Activated CD8-positive, alpha-beta memory T cell treated with anti-CD3 and anti-CD28 coated beads, Interleukin-2, amount 50 U/mL, for 24 hours (primary cell): Measurements from ENCODE around the gene RIPOR2.
"Not testable (repeated sequence)": the region's sequence is repeated elsewhere in the genome, so short reads cannot be mapped to it uniquely, and the experiment has no call there.

Experiments used
- DNase-seq: peaks from one replicate; pipeline ENCODE4 v3.0.0-alpha.2; 2020; ENCODE audit errors: extremely low read depth

RIPOR2 gene

GRCh38 chr6:24926647-24927046 lies 9.1 kb downstream of the RIPOR2 start:
- not testable (repeated sequence) for DNase-seq

DNA sequence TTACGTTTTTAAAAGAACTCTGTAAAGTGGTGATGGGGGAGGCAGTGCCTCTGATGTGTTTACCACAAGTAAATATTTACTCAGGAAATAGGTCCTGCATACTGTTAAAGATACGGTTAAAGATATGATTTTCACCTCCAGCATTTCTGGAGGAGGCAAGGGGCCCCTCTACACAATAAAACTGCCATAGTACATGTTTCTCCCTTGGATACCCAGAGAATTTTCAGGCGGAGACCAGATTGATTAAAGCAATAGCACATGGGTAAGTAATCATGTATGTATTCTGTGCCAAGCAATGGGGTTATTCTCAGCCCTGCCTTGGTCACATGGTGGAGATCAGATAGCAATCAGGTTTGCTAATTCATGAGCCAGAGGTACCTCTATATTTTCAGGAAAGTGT lies 9.6 kb downstream of the RIPOR2 start:
- no peak for DNase-seq

GRCh38 chr6:24925661-24926060 lies 10.1 kb downstream of the RIPOR2 start:
- no peak for DNase-seq

DNA sequence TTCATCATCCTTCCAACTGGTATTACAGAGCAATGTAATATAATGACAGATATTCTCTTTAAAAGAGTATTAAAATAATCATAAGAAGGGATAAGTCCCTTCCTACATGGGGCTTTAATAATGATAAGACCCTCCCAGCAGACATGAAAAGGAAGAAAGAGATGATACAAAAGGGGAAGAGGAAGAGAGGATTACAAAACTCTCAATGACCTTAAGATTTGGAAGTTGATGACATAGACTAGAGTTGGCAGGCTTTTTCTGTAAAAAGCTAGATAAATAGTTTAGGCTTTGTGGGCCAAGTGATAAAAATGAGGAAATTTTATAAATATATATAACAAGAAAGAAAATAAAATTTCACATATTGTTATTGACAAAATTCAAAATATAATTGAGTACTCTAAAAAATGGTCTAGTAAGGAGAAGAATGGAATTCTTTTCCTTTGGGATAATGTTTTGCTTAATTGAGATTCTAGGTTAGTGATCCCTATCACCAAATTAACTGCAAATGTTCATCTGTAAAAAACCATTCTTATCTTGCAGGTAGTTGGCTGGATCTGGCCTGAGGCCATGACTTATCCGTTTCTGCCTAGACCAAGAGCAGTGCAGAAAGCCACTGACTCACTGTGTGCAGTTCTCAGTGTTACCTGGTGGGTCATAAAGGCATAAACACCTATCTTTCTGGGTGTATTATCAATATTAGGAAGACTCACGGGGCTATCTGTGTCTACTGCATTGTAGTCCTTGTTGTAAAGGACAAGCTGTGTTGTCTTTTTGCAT lies 11.0 kb downstream of the RIPOR2 start:
- no peak for DNase-seq

DNA sequence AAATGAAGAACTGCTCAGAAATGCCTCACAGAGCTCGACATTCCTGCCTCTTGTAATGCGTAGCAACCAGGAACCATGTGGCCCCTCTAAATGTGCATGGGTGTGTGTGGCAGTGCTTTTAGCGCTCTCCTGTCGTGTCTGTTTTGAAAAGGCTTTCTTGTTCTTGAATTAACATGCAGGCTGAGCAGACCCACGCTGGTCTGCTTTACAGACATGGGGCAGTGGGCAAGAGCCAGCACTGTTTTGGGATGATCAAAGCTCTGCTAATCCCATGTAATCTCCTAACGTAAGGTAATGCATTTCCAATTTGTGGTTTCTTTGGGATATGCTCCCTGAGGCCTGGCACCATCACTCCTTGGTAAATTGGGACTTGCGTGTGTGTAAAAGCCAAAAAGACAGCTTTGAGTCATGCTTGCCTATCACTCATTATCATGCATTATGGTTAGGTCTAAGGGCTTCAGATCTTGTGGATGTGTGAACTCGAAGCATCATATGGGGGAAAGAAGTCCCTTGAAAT lies 11.8 kb downstream of the RIPOR2 start:
- no peak for DNase-seq

GRCh38 chr6:24922814-24923213 lies 12.9 kb downstream of the RIPOR2 start:
- DNase-seq, result no peak

- DNase-seq, result no peak
Observed at GRCh38 chr6:24922170-24922569, 13.6 kb downstream of the RIPOR2 start.

DNA sequence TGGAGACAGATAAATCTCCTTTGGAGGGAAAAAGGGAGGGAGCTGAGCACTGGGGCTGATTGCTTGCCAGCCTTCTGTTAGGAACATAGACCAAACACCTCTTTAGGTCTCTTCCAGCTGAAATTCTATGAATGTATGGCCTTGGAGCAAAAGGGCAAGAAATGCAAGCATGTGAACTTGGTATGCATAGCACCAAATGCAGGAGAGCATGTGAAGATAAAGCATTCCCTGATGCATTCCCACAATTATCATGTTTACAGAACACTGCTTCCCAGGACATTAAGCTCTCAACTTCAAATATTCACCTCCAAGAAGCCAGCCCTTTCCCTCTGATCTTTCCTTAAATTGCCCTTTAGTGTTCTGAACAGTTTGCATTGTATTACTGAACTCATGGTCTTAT lies 15.6 kb downstream of the RIPOR2 start:
- no peak for DNase-seq

GRCh38 chr6:24919056-24919892 lies 16.5 kb downstream of the RIPOR2 start:
- no peak for DNase-seq

GRCh38 chr6:24918641-24919055 lies 17.1 kb downstream of the RIPOR2 start:
- no peak for DNase-seq

- no peak for DNase-seq
Observed at GRCh38 chr6:24916496-24916895, 19.3 kb downstream of the RIPOR2 start.

DNA sequence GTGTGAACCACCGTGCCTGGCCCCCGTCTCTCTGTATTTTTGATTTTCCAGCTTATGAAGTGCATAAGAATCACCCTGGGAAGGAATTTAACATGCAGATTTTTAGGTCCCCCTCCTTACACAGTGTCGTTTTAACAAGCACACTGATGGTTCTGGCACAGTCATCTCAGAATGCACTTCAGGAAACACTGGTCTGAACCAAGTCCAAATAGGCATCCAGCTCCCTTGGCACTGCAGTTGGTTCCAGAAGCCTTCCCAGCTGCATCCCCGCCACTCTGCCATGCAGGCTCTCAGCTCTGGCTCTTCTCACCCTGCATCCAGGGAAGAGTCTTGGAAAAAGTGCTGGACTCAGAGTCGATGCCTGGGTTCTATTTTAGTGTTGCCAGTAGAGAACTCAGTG lies 20.1 kb downstream of the RIPOR2 start:
- DNase-seq, result no peak

DNA sequence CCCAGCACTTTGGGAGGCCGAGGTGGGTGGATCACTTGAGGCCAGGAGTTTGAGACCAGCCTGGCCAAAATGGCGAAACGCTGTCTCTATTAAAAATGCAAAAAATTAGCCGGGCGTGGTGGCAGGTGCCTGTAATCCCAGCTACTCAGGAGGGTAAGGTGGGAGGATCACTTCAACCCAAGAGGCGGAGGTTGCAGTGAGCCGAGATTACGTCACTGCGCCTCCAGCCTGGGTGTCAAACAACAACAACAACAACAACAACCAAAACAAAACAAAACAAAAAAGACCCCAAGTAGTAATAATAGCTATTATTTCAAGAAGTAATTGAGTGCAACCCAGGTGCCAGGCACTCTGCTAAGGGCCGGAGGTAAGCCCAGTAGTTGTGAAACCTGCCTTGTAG lies 21.7 kb downstream of the RIPOR2 start:
- not testable (repeated sequence) for DNase-seq

DNA sequence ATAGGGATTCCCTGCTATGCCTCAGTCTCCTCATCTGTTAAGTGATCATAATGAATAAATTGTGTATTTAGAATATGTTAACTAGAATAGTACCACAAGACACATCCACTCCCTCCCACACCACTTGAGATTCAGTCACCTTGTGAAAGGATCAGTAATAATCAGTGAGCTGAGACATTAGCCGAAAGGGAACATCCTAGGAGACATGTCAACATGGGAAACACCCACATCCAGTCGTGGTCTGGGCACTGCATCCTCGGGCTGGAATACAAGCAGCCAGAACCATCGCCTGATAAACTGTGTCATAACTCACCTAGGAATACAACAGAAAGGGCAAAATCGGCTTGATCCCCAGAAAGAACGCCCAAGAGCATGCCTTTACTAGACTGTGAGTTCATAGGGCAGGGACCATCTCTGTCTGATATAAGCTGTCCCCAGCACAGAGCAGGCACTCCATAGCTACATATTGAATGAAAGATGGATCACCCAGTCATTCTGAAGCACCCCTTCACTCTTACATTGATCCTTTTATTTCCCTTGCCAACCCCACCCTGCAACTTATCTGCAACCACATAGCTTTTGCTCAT lies 23.9 kb downstream of the RIPOR2 start:
- DNase-seq, result no peak

DNA sequence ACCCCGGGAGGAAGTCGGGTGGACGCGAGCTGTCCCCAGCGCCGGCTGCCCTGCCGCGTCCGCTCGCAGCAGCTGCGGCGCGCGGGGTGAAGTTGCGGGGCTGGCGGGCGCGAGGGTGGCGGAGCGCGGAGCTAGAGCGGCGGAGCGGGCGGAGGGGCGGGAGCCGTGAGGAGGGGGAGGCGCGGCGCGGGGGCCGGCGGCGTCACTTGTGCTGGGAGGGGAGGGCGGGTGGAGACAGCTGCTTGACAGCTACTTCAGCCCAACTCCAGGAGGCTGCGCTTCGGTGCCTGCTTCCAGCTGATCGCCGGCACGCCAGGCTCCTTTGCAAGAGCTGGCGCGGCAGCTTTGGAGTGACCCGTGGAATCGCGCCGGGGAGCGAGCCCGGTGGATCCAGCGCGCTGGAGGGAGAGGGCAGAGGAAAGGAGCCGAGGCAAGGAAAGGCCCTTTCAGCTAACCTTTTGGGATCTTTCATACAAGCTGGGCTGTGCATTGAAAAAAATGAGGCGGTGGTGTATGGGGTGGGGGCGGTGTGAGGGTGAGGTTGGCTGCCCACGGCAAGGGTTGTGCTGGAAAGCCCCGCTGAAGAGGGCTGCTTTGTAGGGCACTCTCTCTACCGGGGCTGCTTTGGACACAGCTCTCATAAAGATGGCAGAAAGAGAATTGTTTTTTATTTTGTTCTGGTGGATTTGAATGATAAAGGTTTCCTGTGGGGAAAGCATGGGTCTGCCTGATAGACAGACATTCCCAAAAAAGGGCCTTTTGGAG lies 24.6 kb downstream of the RIPOR2 start:
- no peak for DNase-seq

DNA sequence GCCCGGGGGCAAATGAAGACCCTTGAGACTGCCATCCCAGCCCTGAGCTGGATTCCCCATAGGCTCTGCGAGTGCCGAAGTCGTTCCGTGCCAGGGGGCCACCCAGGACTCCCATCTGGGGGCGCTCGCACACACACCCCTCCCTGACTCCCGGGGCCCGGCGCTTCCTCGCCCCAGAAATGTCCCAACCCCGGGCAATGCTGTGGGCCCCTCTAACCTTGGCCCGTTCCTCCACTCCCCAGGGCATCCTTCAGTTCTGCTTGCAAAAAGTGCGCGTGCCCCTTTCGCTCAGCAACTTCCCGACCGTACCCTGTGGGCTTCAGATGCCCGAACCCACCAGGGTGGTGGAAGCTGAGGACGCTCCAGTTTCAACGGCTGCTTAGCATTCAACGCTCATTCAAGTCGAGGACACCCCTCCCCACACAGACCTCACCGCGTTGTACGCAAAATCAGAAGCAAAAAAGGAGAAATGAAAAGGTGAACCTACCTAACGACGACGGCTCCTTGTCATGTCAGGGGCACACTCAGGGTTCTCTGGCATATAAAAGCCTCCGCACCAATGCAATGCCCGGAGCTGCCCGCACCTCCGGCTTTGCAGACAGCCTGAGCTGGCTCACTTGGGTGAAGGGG lies 25.3 kb downstream of the RIPOR2 start:
- no peak for DNase-seq

GRCh38 chr6:24909241-24910216 lies 26.2 kb downstream of the RIPOR2 start:
- DNase-seq, result no peak

GRCh38 chr6:24908650-24909035 lies 27.1 kb downstream of the RIPOR2 start:
- DNase-seq, result no peak

DNA sequence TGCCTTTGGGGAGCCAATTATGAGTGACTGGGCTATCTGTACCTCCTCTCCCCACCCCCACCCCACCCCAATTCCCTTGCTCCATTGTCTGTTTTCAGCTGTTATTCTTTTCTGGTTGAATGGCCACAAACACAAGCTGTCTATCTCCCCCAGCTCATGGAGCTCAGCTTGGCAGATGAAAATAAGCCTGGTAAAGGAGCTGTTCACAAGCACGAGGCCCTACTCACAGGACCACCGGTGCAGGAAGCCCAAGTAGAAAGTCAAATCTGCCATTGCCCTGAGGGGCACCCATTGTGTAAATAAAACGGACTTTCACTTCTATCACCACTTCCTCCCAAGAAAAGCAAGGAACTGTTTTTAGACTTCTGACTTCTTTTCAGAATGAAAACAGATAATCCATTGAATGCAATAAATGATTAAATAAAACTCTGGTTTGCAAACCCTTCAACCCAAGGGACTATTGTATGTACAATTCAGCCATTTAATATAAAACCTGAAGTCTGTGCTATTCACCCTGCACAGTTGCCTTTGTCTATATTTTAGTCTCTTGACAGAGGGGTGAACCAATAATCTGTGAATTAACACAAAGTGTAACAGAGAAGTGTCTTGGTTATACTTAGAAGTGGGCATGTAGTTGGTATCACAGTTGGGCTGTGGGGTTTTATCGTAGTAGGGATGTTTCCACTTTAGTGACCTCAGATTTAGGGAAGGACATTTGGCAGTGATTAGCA lies 27.7 kb downstream of the RIPOR2 start:
- DNase-seq, result no peak
